Activated effector memory CD4-positive, alpha-beta T cell treated with Interleukin-2 at 50 U/mL for 16 hours (primary cell): Measurements from ENCODE around the gene PALD1.
A peak's percentile ranks its signal among the peaks of the same experiment; 100 is the strongest.

Experiments
- DNase-seq: peaks from one replicate; pipeline ENCODE4 v3.0.0-alpha.2; 2020

The PALD1 gene

DNA sequence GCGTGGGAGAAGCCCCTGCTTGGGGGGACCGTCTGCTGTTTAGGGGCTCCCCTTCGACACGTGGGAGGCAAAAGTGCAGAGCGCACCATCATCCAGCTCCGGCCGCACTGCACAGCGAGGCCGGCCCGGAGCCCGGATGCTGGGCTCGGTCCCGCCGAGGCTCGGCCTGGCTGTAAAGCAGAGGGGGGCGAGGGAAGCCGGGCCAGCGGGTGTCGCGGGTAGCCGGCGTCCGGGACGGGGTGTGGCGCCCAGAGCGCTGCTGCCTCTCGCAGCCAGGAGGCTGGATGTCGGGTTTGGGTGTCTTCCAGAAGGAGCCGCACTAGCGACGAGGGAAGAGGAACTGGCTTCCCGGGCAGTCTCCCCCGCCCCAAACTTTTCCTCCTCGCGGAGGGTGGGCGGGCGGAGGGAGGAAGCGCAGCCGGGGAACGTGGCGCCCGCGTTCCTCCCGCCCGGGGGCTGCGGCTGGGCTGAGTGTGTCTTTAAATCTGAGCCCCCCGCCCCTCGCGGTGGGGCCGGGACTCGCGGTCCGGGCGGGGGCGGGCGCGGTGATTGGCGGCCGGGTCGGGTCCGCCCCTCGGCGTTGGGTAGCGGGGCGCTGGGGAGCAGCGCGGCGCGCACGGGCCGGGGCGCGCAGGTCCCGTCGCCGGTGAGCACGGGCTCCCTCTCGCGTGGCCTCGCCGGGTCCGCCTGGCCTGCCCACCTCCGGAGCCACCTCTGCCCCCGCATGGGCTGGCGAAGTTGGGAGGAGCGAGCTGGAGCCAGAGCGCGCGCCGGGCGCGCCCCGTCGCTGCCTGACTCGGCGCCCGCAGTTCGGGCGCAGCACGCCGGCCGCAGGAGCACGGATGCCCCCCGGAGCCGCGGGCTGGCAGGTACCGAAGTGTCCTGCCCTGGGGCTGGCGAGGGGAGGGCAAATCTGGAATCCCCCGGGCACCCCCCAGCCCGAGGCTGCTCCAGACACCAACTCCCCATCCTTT, at the start of gene PALD1:
PALD1 (plus strand) TSS at position 577 of the 974 bp plus-strand sequence. CDS start 47,185 bp downstream, outside the sequence.
- DNase-seq = peak; percentile 13

GRCh38 chr10:70430493-70431445, 47.8 kb upstream of the PALD1 start:
- DNase-seq = no peak

GRCh38 chr10:70432101-70432500, 46.5 kb upstream of the PALD1 start:
- no peak for DNase-seq

- DNase-seq = no peak
These were observed 45.9 kb upstream of the PALD1 start for GRCh38 chr10:70432561-70433263.

- DNase-seq = no peak
These were observed 44.8 kb upstream of the PALD1 start for GRCh38 chr10:70433581-70434280.

DNA sequence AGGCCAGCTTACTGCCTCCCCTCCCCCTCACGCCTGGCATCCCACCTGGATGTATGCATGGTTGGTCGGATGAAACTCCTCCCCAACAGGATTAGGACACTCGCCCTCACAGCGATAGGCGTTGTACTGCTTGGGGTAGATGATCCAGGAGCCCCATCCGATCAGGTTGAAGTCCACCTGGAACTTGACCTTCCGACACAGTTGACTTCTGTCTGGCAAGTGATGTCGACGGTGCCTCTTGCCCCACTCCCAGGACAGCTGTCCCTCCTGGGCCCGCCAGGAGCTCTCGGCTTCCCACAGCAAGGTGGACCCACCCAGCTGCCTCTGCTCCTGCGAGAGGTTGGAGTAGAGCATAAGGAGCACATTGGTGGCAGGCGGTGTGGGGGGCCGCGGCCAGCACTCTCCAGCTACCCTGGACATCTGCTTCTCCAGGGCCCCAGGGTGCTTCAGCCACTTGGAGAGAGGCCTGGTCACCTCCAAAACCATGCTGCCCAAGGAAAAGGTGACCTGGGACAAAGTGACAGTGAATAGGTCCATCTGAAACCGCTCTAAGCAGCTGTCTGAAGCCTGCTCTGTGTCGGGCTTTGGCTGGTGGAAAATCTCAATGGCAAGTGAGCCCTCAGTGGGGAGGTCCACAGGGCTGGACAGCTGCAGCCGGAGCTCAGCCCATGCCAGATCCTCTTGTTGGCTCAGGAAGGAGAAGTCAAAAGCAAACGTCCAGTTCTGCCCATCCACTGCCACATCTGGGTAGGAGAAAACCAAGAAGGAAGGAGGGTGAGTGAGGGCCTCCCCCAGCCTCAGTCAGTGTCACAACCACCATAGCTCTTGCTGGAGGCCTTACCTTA, 43.1 kb upstream of the PALD1 start:
- no peak for DNase-seq

DNA sequence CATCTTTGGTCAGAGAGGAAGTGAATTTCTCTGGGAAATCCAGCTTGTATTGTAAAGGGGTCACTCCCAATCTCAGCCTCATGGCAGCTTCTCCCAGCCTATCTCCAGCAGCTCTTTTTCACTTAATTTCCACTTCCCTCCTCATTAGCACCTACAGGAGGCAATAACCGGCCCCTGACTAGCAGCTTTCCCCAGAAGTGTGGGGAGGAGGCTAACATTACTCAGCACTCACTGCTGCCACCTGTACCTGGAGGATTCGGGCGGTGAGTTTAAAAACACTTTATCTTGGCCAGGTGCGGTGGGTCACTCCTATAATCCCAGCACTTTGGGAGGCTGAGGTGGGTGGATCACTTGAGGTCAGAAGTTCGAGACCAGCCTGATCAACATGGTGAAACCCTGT, 40.8 kb upstream of the PALD1 start:
- no peak for DNase-seq

GRCh38 chr10:70440296-70441160, 38.0 kb upstream of the PALD1 start:
- DNase-seq = no peak

GRCh38 chr10:70441161-70441894, 37.2 kb upstream of the PALD1 start, which contains the start of gene NODAL:
Gene NODAL (minus strand): TSS chr10:70441681. CDS start chr10:70441667, 14 bp downstream.
- DNase-seq = no peak

- DNase-seq = no peak
These were observed 36.7 kb upstream of the PALD1 start for GRCh38 chr10:70441895-70442309.

DNA sequence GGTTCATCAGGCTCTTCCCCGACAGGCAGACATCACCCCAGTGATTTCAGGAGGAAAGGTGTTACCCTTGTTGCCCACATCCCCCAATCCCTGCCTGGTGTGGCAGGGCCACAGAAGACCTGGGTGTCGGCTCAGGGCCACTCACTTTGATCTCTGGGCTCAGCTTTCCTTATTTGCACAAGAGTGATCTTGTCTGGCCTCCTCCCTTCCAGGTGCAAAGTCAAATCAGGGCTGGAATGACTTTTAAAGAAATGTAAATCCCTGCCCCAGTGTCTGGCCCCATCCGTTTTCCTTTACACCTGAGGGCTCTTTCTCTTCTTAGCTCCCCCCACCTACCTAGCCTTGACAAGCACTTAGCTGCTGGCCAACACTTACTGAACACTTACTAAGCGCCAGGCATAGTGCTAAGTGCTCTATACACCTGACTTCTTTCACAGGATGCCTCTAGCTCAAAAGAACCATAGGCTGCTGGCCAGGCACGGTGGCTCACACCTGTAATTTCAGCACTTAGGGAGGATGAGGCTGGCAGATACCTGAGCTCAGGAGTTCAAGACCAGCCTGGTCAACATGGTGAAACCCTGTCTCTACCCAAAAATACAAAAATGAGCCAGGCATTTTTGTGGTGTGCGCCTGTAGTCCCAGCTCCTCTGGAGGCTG, 36.1 kb upstream of the PALD1 start:
- no peak for DNase-seq

DNA sequence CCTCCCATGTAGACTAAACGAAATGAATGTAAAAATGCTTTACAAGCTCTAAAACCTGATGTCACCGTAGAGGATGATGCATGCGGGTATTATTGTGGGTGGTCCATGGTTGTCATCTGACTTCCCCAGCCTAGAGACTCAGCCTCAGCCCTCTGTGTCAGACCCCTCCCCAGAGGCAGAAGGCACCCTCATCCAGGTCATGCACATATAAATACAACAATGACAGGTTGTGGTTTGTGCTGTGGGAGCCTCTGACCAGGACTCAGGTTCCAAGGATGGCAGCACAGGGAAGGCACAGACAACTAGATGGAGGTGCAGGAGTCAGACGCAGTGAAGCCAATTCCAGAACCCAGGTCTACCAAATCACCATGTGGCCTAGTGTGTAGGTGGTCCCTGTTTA, 33.8 kb upstream of the PALD1 start:
- no peak for DNase-seq

GRCh38 chr10:70445718-70446657, 32.6 kb upstream of the PALD1 start:
- DNase-seq = no peak

DNA sequence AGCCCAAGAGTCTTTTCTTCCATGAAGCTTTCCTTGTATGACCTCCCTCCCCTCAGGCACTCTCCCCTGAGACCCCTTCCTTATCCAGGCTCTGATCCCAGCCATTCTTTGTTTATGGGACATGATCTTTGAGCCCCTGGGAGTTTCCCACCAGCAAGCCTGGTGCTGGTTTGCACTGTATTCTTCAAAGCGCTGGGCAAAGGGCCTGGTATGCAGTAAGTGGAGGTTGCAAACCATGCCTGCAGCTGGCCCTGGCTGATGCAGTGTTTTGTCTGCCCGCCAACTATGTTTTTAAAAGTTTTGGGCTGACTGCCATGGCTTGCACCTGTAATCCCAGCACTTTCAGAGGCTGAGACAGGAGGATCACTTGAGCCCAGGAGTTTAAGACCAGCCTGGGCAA, 30.3 kb upstream of the PALD1 start:
- DNase-seq = no peak

DNA sequence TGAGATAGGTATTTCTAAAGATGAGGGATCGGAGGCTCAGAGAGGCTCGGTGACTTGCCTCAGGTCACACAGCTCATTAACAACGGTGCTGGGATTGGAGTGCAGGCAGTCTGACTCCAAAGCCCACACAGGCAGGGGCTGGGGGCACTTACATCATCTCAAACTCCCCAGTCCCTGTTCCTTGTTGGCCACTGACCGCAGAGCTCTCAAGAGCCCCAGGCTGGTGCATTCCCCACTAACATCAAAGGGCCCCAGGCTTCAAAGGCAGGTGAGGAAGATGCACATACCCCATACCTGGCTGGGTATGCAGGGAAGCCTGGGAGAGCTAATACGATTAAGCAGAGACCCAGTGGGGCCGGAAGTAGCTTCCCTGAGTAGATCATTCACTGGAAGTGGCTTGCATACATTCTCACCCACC, 23.3 kb upstream of the PALD1 start:
- no peak for DNase-seq

DNA sequence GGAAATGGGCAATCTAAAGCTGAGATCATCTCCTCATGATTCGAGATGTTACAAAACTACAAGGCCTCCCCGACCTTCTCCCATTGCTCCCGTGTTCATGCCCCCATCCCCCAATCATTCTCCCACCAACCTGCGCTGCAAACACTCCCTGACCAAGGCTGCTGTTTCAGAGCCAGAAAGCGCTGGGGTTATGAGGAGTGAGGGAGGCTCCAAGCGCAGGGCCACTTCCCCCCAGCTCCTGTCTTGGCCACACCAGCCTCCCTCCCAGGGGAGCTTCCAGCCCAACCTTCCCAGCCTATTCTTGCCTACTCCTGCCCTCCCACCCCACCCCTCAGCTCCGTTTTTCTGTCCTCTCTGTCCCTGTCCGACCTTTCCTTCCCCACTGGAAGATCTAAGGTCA, 22.4 kb upstream of the PALD1 start:
- DNase-seq = no peak

GRCh38 chr10:70457759-70458305, 20.7 kb upstream of the PALD1 start:
- no peak for DNase-seq
